PFSK-1 (cell line): ENCODE data around the gene MKX.

Experiments used
- FOXP2 ChIP-seq: optimal IDR thresholded peaks from 2 replicates; pipeline ENCODE3; 2011; ENCODE audit warnings: borderline replicate concordance, control low read depth, inconsistent platforms; ENCODE audit not compliant: insufficient read depth; ENCODE audit errors: extremely low read length, extremely low read depth
- POLR2AphosphoS5 ChIP-seq: IDR thresholded peaks from 2 replicates; pipeline ENCODE4 v1.6.1; 2012; ENCODE audit warnings: low read depth, mild to moderate bottlenecking, control low read depth, low read length, moderate library complexity
- SIN3A ChIP-seq: IDR thresholded peaks from 2 replicates; pipeline ENCODE4 v1.6.1; 2012; ENCODE audit warnings: mild to moderate bottlenecking, low read length, moderate library complexity, borderline replicate concordance; ENCODE audit not compliant: insufficient read depth
- TAF1 ChIP-seq: IDR thresholded peaks from 2 replicates; pipeline ENCODE4 v1.6.1; 2012; ENCODE audit warnings: low read length, control low read depth, borderline replicate concordance; ENCODE audit not compliant: insufficient read depth
- TF ChIP-seq, protein P1 (sequence below), 2 experiments: IDR thresholded peaks; 2 replicates each; pipeline versions ENCODE4 v1.6.1 to v1.8.0; 2011 to 2012; ENCODE audit warnings: low read depth in 2 of 2, low read length in 2 of 2, control low read depth in 1 of 2, inconsistent platforms in 1 of 2, mild to moderate bottlenecking in 1 of 2, moderate library complexity in 1 of 2; ENCODE audit not compliant: insufficient read depth in 1 of 2

Gene MKX

DNA sequence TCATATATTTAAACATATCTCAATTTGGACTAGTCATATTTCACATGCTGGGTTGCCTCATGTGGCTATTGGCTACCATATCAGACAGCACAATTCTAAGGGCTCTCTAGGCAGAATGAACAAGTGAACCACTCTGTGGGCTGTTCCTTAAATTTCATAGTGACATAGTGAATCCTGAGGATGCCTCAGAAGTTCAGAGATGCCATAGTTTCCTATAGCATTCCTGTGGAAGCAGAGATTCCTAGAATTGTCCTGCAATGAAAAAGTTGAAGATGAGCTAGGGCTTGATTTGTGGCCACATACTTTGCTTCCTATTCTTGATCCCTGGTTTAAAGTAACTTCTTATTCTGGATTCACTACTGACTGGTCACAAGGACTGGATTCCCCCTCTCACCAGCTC lies 35.6 kb downstream of the MKX start:
- TF ChIP-seq FOXP2, result no peak
- no peak for TF ChIP-seq POLR2AphosphoS5
- no peak for TF ChIP-seq SIN3A
- TF ChIP-seq, protein P1, sequence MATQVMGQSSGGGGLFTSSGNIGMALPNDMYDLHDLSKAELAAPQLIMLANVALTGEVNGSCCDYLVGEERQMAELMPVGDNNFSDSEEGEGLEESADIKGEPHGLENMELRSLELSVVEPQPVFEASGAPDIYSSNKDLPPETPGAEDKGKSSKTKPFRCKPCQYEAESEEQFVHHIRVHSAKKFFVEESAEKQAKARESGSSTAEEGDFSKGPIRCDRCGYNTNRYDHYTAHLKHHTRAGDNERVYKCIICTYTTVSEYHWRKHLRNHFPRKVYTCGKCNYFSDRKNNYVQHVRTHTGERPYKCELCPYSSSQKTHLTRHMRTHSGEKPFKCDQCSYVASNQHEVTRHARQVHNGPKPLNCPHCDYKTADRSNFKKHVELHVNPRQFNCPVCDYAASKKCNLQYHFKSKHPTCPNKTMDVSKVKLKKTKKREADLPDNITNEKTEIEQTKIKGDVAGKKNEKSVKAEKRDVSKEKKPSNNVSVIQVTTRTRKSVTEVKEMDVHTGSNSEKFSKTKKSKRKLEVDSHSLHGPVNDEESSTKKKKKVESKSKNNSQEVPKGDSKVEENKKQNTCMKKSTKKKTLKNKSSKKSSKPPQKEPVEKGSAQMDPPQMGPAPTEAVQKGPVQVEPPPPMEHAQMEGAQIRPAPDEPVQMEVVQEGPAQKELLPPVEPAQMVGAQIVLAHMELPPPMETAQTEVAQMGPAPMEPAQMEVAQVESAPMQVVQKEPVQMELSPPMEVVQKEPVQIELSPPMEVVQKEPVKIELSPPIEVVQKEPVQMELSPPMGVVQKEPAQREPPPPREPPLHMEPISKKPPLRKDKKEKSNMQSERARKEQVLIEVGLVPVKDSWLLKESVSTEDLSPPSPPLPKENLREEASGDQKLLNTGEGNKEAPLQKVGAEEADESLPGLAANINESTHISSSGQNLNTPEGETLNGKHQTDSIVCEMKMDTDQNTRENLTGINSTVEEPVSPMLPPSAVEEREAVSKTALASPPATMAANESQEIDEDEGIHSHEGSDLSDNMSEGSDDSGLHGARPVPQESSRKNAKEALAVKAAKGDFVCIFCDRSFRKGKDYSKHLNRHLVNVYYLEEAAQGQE (IDR thresholded peaks at IDR 0.05; ENCODE audit: insufficient read depth in 1 of 2, low read depth in 2 of 2, low read length in 2 of 2), result no peak
- TF ChIP-seq TAF1, result no peak

DNA sequence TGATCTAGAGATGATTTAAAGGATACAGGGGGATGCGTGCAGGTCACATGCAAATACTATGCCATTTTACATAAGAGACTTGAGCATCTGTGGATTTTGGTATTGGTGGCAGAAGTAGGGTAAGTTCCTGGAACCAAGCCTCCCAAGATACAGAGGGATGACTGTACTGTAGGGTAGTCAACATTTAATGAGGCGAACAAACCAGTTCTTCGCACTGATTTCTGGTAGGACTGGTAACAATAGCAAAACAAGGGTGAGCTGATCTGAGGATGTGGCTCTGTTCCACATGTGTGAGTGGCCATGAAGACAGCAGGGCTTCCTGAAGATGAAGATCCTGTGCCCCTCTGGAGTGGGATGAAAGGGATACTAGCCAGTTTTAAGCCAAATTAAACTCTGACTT lies 36.3 kb downstream of the MKX start:
- TF ChIP-seq SIN3A, result no peak
- TF ChIP-seq POLR2AphosphoS5, result no peak
- TF ChIP-seq, protein P1 (IDR thresholded peaks at IDR 0.05; ENCODE audit: insufficient read depth in 1 of 2, low read depth in 2 of 2, low read length in 2 of 2), result no peak
- TF ChIP-seq FOXP2, result no peak
- TF ChIP-seq TAF1, result no peak

DNA sequence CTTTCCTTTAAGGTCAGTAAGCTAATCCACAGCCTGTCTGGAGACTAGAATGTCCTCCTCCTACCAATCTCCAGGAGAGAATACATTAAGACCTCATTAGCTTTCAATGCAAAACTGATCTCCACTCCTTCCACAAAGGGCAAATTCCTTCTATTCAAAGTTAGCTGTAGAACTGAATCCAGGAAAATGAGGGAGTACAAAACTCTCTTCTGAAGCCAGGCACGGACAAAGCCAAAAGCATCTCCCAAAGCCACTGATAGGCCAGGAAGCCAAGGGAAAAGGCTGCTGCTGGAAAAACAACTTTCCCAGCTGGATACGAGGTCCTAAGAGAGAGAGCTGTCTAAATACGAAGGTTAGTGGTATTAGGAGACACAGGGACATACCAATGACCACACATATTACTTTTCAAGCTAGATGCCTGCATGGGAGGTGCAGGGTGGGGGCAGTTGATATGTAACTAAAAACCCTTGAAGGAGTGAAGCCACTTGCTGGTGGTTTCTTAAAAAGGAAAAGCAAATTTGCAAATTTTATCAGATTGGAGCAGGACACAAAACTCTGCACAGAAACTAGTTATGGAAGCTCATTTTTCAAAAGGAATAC lies 43.6 kb downstream of the MKX start:
- TF ChIP-seq TAF1, result no peak
- TF ChIP-seq POLR2AphosphoS5, result no peak
- TF ChIP-seq, protein P1 (IDR thresholded peaks at IDR 0.05; ENCODE audit: insufficient read depth in 1 of 2, low read depth in 2 of 2, low read length in 2 of 2), result no peak
- TF ChIP-seq FOXP2, result no peak
- TF ChIP-seq SIN3A, result no peak

DNA sequence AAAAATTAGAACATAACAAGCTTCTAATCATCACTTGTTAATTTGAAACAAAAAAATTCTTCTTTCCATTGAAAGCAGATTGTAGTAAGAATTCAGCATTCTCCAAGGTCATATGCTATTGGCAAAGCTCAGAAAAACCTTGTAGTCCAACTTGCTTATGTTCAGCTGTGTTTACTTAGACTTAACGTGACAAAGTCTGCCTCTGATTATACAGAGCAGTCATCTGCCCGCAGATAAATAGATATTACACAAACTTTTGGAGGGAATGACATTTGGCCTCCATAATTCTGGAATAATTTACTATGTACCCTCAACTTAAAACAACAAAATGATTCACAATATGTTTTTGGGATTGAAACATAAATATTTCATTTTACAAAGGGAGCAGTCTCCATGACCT lies 45.8 kb downstream of the MKX start:
- TF ChIP-seq FOXP2, result no peak
- TF ChIP-seq, protein P1 (IDR thresholded peaks at IDR 0.05; ENCODE audit: insufficient read depth in 1 of 2, low read depth in 2 of 2, low read length in 2 of 2), result no peak
- no peak for TF ChIP-seq TAF1
- TF ChIP-seq POLR2AphosphoS5, result no peak
- TF ChIP-seq SIN3A, result no peak

DNA sequence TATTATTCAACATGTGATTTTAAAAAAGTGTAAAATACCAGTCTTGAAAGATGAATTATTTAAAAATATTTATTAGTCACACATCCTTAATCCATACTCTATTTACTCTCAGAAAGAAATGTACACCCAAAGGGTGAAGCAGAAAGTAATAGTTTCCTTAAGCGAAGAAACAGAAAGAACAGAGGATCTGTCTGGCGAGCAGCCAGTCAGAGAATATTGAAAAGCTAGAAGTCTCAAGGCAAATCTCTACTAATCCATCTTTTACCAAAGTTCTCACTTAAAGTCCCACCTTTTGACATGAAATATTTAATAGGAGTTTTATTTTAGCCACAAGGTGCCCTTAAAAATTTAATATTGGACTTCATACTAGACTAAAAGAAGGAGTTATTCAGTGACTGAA lies 46.7 kb downstream of the MKX start:
- TF ChIP-seq, protein P1 (IDR thresholded peaks at IDR 0.05; ENCODE audit: insufficient read depth in 1 of 2, low read depth in 2 of 2, low read length in 2 of 2), result no peak
- no peak for TF ChIP-seq TAF1
